GM12878 (cell line): ENCODE measurements around the gene LMBR1. TPM values are rescaled to one million over a fixed set of nuclear protein-coding genes. Genes with fewer than 3 reads are reported as not detected.

Experiments used
- BCLAF1 ChIP-seq: fragments of 450-650 bp; IDR thresholded peaks from 2 replicates; pipeline ENCODE4 v1.6.1; 2017; ENCODE audit warnings: antibody characterized with exemption, mild to moderate bottlenecking, moderate library complexity
- BRCA1 ChIP-seq: IDR thresholded peaks from 2 replicates; pipeline ENCODE4 v1.6.1; 2011; ENCODE audit warnings: low read depth, low read length, improper control_type of control experiment
- CTCF ChIP-seq, 3 experiments: IDR thresholded peaks in 2 of 3; conservative IDR thresholded peaks in 1 of 3; 2 replicates each; pipeline ENCODE4 v1.5.1; 2011; ENCODE audit warnings: low read depth in 3 of 3, low read length in 3 of 3, mild to moderate bottlenecking in 3 of 3, control low read depth in 2 of 3, moderate library complexity in 2 of 3, inconsistent platforms in 1 of 3, mixed read lengths in 1 of 3; ENCODE audit not compliant: control insufficient read depth in 2 of 3, insufficient read depth in 1 of 3; ENCODE audit errors: extremely low read depth in 1 of 3
- EGR1 ChIP-seq, 2 experiments: IDR thresholded peaks; 1 replicate in 1 of 2; 2 replicates in 1 of 2; pipeline ENCODE4 v1.6.1; 2011 to 2012; ENCODE audit warnings: low read depth in 2 of 2, low read length in 2 of 2, borderline replicate concordance in 1 of 2, mild to moderate bottlenecking in 1 of 2, moderate library complexity in 1 of 2
- HCFC1 ChIP-seq: fragments of 150-350 bp; IDR thresholded peaks from 2 replicates; pipeline ENCODE4 v1.6.1; 2014; ENCODE audit warnings: low read length
- IKZF2 ChIP-seq, 2 experiments: fragments of 450-650 bp; IDR thresholded peaks; 2 replicates each; pipeline ENCODE4 v1.6.1; 2017; ENCODE audit warnings: mild to moderate bottlenecking in 2 of 2, moderate library complexity in 2 of 2
- IRF3 ChIP-seq: fragments of 450-650 bp; IDR thresholded peaks from 2 replicates; pipeline ENCODE4 v1.6.1; 2014; ENCODE audit warnings: mild to moderate bottlenecking
- MLLT1 ChIP-seq: fragments of 450-650 bp; IDR thresholded peaks from 2 replicates; pipeline ENCODE4 v1.6.1; 2016; ENCODE audit warnings: mild to moderate bottlenecking
- NBN ChIP-seq: fragments of 450-650 bp; IDR thresholded peaks from 2 replicates; pipeline ENCODE4 v1.6.1; 2016
- NR2F1 ChIP-seq: fragments of 450-650 bp; conservative IDR thresholded peaks from 2 replicates; pipeline ENCODE4 v1.6.1; 2017; ENCODE audit warnings: mild to moderate bottlenecking
- NRF1 ChIP-seq: conservative IDR thresholded peaks from 2 replicates; pipeline ENCODE4 v1.6.1; 2011; ENCODE audit warnings: mild to moderate bottlenecking, low read depth, low read length, improper control_type of control experiment
- PAX8 ChIP-seq: fragments of 450-650 bp; IDR thresholded peaks from 2 replicates; pipeline ENCODE4 v1.6.1; 2017; ENCODE audit warnings: mild to moderate bottlenecking, moderate library complexity
- SIN3A ChIP-seq: IDR thresholded peaks from 2 replicates; pipeline ENCODE4 v1.6.1; 2012; ENCODE audit warnings: low read depth, low read length, improper control_type of control experiment
- SIX5 ChIP-seq: IDR thresholded peaks from 2 replicates; pipeline ENCODE4 v1.6.1; 2011; ENCODE audit warnings: mild to moderate bottlenecking, low read depth, low read length, moderate library complexity; ENCODE audit not compliant: severe bottlenecking
- SMARCA5 ChIP-seq: fragments of 450-650 bp; IDR thresholded peaks from 2 replicates; pipeline ENCODE4 v1.6.1; 2017; ENCODE audit warnings: mild to moderate bottlenecking
- TAF1 ChIP-seq: IDR thresholded peaks from 2 replicates; pipeline ENCODE4 v1.6.1; 2011; ENCODE audit warnings: mild to moderate bottlenecking, low read depth, low read length, borderline replicate concordance
- ZBTB11 ChIP-seq: fragments of 450-650 bp; formaldehyde crosslinking; IDR thresholded peaks from 2 replicates; pipeline ENCODE4 v1.5.0; 2022; ENCODE audit warnings: mild to moderate bottlenecking, missing genetic modification characterization
- polyA plus RNA-seq, 11 experiments: library from polyadenylated mRNA; depleted of rRNA in 4 of 11; unstranded in 6 of 11; stranded (reverse) in 5 of 11; fragments of >200 nt; fragmentation: Nextera tagmentation in 4 of 11; fragmentation: Illumina TruSeq in 1 of 11; extraction: Ambion mirVana in 4 of 11; extraction: Trizol in 1 of 11; gene quantifications; 1 replicate in 1 of 11; 2 replicates in 10 of 11; pipeline versions ENCODE4 v1.2.1 to v1.2.3, GENCODE V29; 2011 to 2016; ENCODE audit warnings: inconsistent platforms in 2 of 11, missing spikeins in 2 of 11, low read depth in 1 of 11
- total RNA-seq, 4 experiments: library from RNA; depleted of rRNA in 3 of 4; stranded (reverse); fragments of >200 nt in 3 of 4; fragmentation: Illumina TruSeq in 1 of 4; extraction: Trizol in 1 of 4; gene quantifications; 2 replicates each; pipeline versions ENCODE4 v1.2.1 to v1.2.3, GENCODE V29; 2013 to 2021

LMBR1 gene
- total and polyA plus RNA-seq, 10 of the 15 experiments (the other 5 are each of a cell fraction or from before 2014, with no cell fraction given), result 4.0 to 63.5 (median 28.8) TPM

- no peak for TF ChIP-seq ZBTB11 (CRISPR knock-in tag)
- peak; percentile 26 for TF ChIP-seq SMARCA5
- peak; percentile 86 to 100 for TF ChIP-seq EGR1 (IDR thresholded peaks at IDR 0.05; ENCODE audit: borderline replicate concordance in 1 of 2, low read depth in 2 of 2, low read length in 2 of 2)
- TF ChIP-seq SIN3A, result peak; percentile 64
- peak; percentile 36 for TF ChIP-seq MLLT1
- peak in 2 of 3 experiments; percentile 47 to 59; a peak in 4 of 6 replicates for TF ChIP-seq CTCF (IDR thresholded peaks at IDR 0.05 in 2 of 3, conservative IDR thresholded peaks at IDR 0.05 in 1 of 3; ENCODE audit: control insufficient read depth in 2 of 3, extremely low read depth in 1 of 3, insufficient read depth in 1 of 3, low read depth in 3 of 3, low read length in 3 of 3)
- TF ChIP-seq IRF3, result no peak
- no peak for TF ChIP-seq BCLAF1
- TF ChIP-seq PAX8, result no peak
- no peak for TF ChIP-seq BRCA1
- TF ChIP-seq TAF1, result 0 out of 2 replicates have a peak, but pooled peaks have one; percentile 18
- no peak for TF ChIP-seq NRF1
- TF ChIP-seq IKZF2 (IDR thresholded peaks at IDR 0.05), result peak; percentile 93 to 94
- peak; percentile 94 for TF ChIP-seq NR2F1
- peak; percentile 94 for TF ChIP-seq NBN
- TF ChIP-seq SIX5, result peak; percentile 9
- TF ChIP-seq HCFC1, result peak; percentile 65; the same call in 1 of the 2 replicates
Measured at GRCh38 chr7:156892821-156893706, at the start of gene LMBR1 (continued).
